Pancreas (tissue), 10 donors: ENCODE data around the gene ZNF574. TPM values are rescaled to one million over a fixed set of nuclear protein-coding genes. Genes with fewer than 3 reads are reported as not detected.

Source experiments
- ATAC-seq, 4 donors: fragments of 200-7000 bp; cut with Tn5 transposase; one replicate each; pipeline versions ENCODE4 v1.8.0 to v1.9.1; 2020; ENCODE audit warnings: mild to moderate bottlenecking in 4 of 4, moderate library complexity in 4 of 4
- DNase-seq, 6 donors: peaks; one replicate each; pipeline ENCODE4 v3.0.0-alpha.2; 2020
- FAIRE-seq: peaks from 2 replicates; lab custom pipeline; 2012; peaks lifted over from hg19 to GRCh38; lab: Jason Lieb, UNC
- H3K27ac ChIP-seq, 4 donors: fragments of 200-600 bp; sonication (generic); 1 replicate in 3 of 4; 2 replicates in 1 of 4; pipeline versions ENCODE4 v1.5.0 to v1.8.0; 2020
- H3K27me3 ChIP-seq, 4 donors: fragments of 200-600 bp; one replicate each; pipeline ENCODE4 v1.8.0; 2021
- H3K36me3 ChIP-seq, 3 donors: fragments of 200-600 bp; sonication (generic) in 1 of 3; one replicate each; pipeline versions ENCODE4 v1.5.0 to v1.8.0; 2020 to 2021
- H3K4me1 ChIP-seq, 3 donors: fragments of 200-600 bp; one replicate each; pipeline ENCODE4 v1.8.0; 2021
- H3K4me3 ChIP-seq, 4 donors: fragments of 200-600 bp; sonication (generic) in 2 of 4; one replicate each; pipeline versions ENCODE4 v1.5.0 to v1.8.0; 2020 to 2021
- H3K9me3 ChIP-seq, 4 donors: fragments of 200-600 bp; one replicate each; pipeline ENCODE4 v1.8.0; 2021
- CTCF ChIP-seq, 4 donors: fragments of 200-600 bp; sonication (generic) in 3 of 4; IDR thresholded peaks; one replicate each; pipeline versions ENCODE4 v1.5.0 to v1.8.0; 2021; ENCODE audit warnings: antibody characterized with exemption in 4 of 4
- WGBS, 2 donors: extraction: QIAGEN DNeasy Blood & Tissue Kit; methylation state at CpG; one replicate each; pipeline ENCODE4 v1.1.7; 2013; 5-methylcytosine and 5-hydroxymethylcytosine counted together
- intact Hi-C, 3 donors: fragments of 100-400 bp; cut with DNase I; formaldehyde crosslinking; loops; one replicate each; pipeline versions ENCODE4 v1.11.1 to v1.14.2; 2022
- polyA plus RNA-seq, 2 donors: library from polyadenylated mRNA; stranded (reverse); fragments of 200-250 nt; gene quantifications; one replicate each; pipeline ENCODE4 v1.2.3, GENCODE V29; 2013
- total RNA-seq, 6 donors: library from RNA; stranded (reverse); fragmentation: NEBNext Ultra II Directional in 4 of 6; extraction: Animal tissue kit (Norgen Biotek cat#: 25700) in 4 of 6; gene quantifications; one replicate each; pipeline versions ENCODE4 v1.2.1 to v1.2.4, GENCODE V29; 2021 to 2023
- donor health status: healthy with polysubstance abuse.
- donor health status: DM: no; HTN: no; CAD: no; lungs with moderate emphysema.
- donor health status: DM: no; HTN: no; CAD: no.
- donor health status: control.
- donor health status: control.
- donor health status: Bipolar disorder and iron deficiency.
- donor health status: DM: yes; HTN: yes; CAD: no.
- donor health status: DM: no; HTN: no; CAD: no.
- donor health status: DM: no; HTN: no; CAD: no.
- donor health status: DM: yes; HTN: yes; CAD: no.

ZNF574 gene
- total and polyA plus RNA-seq, 8 donors, result 3.9 to 8.5 (median 5.8) TPM

GRCh38 chr19:42092350-42092749 is 16.4 kb downstream of the ZNF574 start:
- FAIRE-seq, result no peak
- H3K4me3 ChIP-seq, result no peak overlapping the region
- intact Hi-C loops, result no loop called here
- peak in 1 of 4 donors; percentile 8 for TF ChIP-seq CTCF (IDR thresholded peaks at IDR 0.05)
- H3K27ac ChIP-seq, result no peak overlapping the region
- DNase-seq, result no peak
- H3K27me3 ChIP-seq, result no peaks in the 10 kb centered on the region
- H3K36me3 ChIP-seq, result no peaks in the 10 kb centered on the region
- peaks cover 0 to under 1% (median under 1%) of the 10 kb centered on the region in 3 donors for H3K4me1 ChIP-seq
- H3K9me3 ChIP-seq, result no peaks in the 10 kb centered on the region
- 36 to 37% methylated on average over 5 of the region's 5 CpGs for WGBS, 2 donors
- ATAC-seq, result peak in 3 of 4 donors; percentile 51 to 78 (median 62)

DNA sequence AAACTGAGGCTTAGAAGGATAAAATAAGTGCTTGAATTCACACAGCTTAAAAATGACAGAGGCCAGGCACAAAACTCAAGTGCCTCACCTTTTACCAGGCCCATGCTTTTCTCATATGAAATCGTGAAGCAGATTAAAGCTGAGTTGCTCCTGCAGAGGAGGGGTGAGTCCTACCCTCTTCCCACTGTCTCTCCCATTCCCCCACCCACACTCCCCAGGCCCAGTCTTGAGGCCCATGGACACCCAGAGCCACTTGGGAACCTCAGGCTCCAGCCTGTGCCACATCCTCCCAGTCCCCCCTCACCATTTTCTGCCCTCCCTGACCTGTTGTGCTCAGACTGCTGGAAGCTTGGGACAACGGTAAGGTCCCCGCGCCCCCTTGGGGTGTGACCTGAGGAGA is 17.5 kb downstream of the ZNF574 start:
- FAIRE-seq, result no peak
- H3K27ac ChIP-seq, result no peak overlapping the region
- peaks cover 9 to 13% (median 10%) of the 10 kb centered on the region in 3 donors for H3K4me1 ChIP-seq
- no peak for ATAC-seq
- H3K27me3 ChIP-seq, result no peaks in the 10 kb centered on the region
- WGBS, 2 donors, result 70 to 74% methylated on average over 4 of the region's 4 CpGs
- no peaks in the 10 kb centered on the region for H3K36me3 ChIP-seq
- intact Hi-C loops, result no loop called here
- H3K4me3 ChIP-seq, result no peak overlapping the region
- no peaks in the 10 kb centered on the region for H3K9me3 ChIP-seq
- no peak for DNase-seq
- no peak for TF ChIP-seq CTCF (IDR thresholded peaks at IDR 0.05)

DNA sequence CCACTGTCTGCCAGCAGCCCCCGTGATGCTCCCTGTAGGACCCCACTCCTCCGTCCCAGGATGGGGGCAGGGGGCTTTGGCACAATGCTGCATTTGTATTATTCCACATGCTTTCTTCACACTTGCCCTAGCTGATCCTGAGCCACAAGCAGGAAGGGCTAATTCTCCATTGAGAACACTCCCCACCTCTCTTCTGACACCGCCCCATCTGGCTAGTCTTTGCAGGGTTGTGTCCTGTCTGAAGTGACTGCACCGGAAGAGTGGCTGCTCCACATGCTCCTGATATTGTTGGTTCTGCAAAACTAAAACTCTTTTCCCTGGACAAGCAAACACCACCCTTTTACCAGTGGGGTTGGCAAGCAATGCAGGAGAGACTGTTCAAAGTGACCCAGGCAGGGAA is 18.0 kb downstream of the ZNF574 start:
- no peak for FAIRE-seq
- no peak for ATAC-seq
- Histone ChIP-seq H3K4me1 (peaks cover 11 to 13% (median 13%) of the 10 kb centered on the region in 3 donors), H3K27ac (no peak overlapping the region), H3K27me3 (no peaks in the 10 kb centered on the region), H3K9me3 (no peaks in the 10 kb centered on the region), H3K4me3 (no peak overlapping the region), H3K36me3 (no peaks in the 10 kb centered on the region)
- TF ChIP-seq CTCF (IDR thresholded peaks at IDR 0.05), result no peak
- 72 to 77% methylated on average over 4 of the region's 4 CpGs for WGBS, 2 donors
- no peak for DNase-seq
- intact Hi-C loops, result no loop called here

GRCh38 chr19:42095142-42095813 is 19.3 kb downstream of the ZNF574 start:
- no peak overlapping the region for H3K4me3 ChIP-seq
- ATAC-seq, result no peak
- FAIRE-seq, result no peak
- peaks cover 20 to 24% (median 22%) of the 10 kb centered on the region in 3 donors for H3K4me1 ChIP-seq
- 84% methylated on average over 30 to 36 of the region's 36 CpGs for WGBS, 2 donors
- no peak for TF ChIP-seq CTCF (IDR thresholded peaks at IDR 0.05)
- no peak overlapping the region for H3K27ac ChIP-seq
- no peaks in the 10 kb centered on the region for H3K27me3 ChIP-seq
- DNase-seq, result peak in 1 of 6 donors; percentile 65
- no peaks in the 10 kb centered on the region for H3K36me3 ChIP-seq
- H3K9me3 ChIP-seq, result no peaks in the 10 kb centered on the region
- intact Hi-C loops, result no loop called here

GRCh38 chr19:42095814-42096230 is 19.9 kb downstream of the ZNF574 start:
- peaks cover 20 to 28% (median 22%) of the 10 kb centered on the region in 3 donors for H3K4me1 ChIP-seq
- no peak for ATAC-seq
- no peaks in the 10 kb centered on the region for H3K9me3 ChIP-seq
- no peaks in the 10 kb centered on the region for H3K36me3 ChIP-seq
- DNase-seq, result peak in 1 of 6 donors; percentile 67
- WGBS, 2 donors, result 37 to 42% methylated on average over 28 of the region's 28 CpGs
- H3K27me3 ChIP-seq, result no peaks in the 10 kb centered on the region
- no peak for FAIRE-seq
- no peak for TF ChIP-seq CTCF (IDR thresholded peaks at IDR 0.05)
- no peak overlapping the region for H3K27ac ChIP-seq
- H3K4me3 ChIP-seq, result no peak overlapping the region
- intact Hi-C loops, result no loop called here
